Left renal cortex interstitium (tissue), 4 donors: ENCODE measurements around the gene STK4. TPM values are rescaled to one million over a fixed set of nuclear protein-coding genes. Genes with fewer than 3 reads are reported as not detected.

Source experiments
- polyA plus RNA-seq, 4 donors: library from polyadenylated mRNA; unstranded; fragments of 120-200 nt; gene quantifications; one replicate each; pipeline ENCODE4 v1.2.1, GENCODE V29; 2013; ENCODE audit not compliant: insufficient read length in 4 of 4

The STK4 gene
- polyA plus RNA-seq, 4 donors, result 15.5 to 21.1 (median 18.2) TPM

Other genes starting within 250 kb of the STK4 start
- gene KCNK15, start 220.6 kb upstream of the STK4 start, polyA plus RNA-seq, result under 1 TPM in 2 of 4 donors, not detected in 2; 0.11 to 0.19 TPM
- gene RIMS4, start 156.0 kb upstream of the STK4 start, polyA plus RNA-seq, result 1 to 10 TPM in 1 of 4 donors, under 1 TPM in 3; 0.54 to 1.0 (median 0.79) TPM
- gene YWHAB, start 80.8 kb upstream of the STK4 start, polyA plus RNA-seq, result 100 to 1,000 TPM; 205 to 231 (median 216) TPM
- 100 to 1,000 TPM in 1 of 4 donors, 10 to 100 TPM in 3; 25.2 to 104 (median 49.4) TPM for gene PABPC1L, start 56.5 kb upstream of the STK4 start, polyA plus RNA-seq
- 10 to 100 TPM; 37.3 to 43.7 (median 41.1) TPM for gene TOMM34, start 6.1 kb upstream of the STK4 start, polyA plus RNA-seq
- gene KCNS1, start 134.6 kb downstream of the STK4 start, polyA plus RNA-seq, result under 1 TPM; 0.51 to 0.65 (median 0.52) TPM
- not detected for gene WFDC5, start 148.7 kb downstream of the STK4 start, polyA plus RNA-seq
- gene WFDC12, start 158.0 kb downstream of the STK4 start, polyA plus RNA-seq, result not detected
- under 1 TPM in 1 of 4 donors, not detected in 3; 0.27 TPM for gene PI3, start 208.4 kb downstream of the STK4 start, polyA plus RNA-seq
- gene SEMG1, start 240.5 kb downstream of the STK4 start, polyA plus RNA-seq, result not detected